ENCODE data around the gene RTL10.

DNA sequence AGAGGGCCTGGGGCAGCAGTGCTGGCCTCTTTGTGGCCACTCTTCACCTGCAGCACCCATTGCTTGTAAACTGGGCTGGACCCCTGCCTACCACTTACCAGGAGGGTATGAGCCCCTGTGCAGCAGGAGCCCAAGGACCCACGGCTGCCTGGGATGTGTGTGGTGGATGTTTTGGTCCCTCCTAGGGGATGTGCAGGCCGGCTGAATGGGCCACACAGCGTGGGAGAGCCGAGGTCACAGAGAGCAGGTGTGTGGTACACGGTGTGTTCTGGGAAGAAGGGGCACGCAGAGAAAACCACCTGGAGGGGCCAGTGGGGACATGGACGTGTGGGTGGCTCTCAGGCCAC, 19.3 kb upstream of the RTL10 start:
- TF ChIP-seq FOXM1 (IDR thresholded peaks at IDR 0.05; ENCODE audit: borderline replicate concordance, low read depth) (no peak), NFIC (IDR thresholded peaks at IDR 0.05) (no peak), REST (IDR thresholded peaks at IDR 0.05; ENCODE audit: low read depth) (no peak), YY1 (IDR thresholded peaks at IDR 0.05; ENCODE audit: low read depth) (no peak)
- TF ChIP-seq, protein P1, sequence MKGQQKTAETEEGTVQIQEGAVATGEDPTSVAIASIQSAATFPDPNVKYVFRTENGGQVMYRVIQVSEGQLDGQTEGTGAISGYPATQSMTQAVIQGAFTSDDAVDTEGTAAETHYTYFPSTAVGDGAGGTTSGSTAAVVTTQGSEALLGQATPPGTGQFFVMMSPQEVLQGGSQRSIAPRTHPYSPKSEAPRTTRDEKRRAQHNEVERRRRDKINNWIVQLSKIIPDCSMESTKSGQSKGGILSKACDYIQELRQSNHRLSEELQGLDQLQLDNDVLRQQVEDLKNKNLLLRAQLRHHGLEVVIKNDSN (IDR thresholded peaks at IDR 0.05), result no peak

All from Ishikawa (cell line).